ENCODE data around the gene SELENOM. TPM values are rescaled to one million over a fixed set of nuclear protein-coding genes. Genes with fewer than 3 reads are reported as not detected.

Gene SELENOM
- 23.8 TPM for total RNA-seq

GRCh38 chr22:31107178-31107893, at the start of gene SELENOM:
SELENOM (minus strand) TSS chr22:31107568; CDS start chr22:31107505, 63 bp downstream.

GRCh38 chr22:31139866-31140716, 32.7 kb upstream of the SELENOM start, which contains the start of gene PLA2G3:
PLA2G3 (minus strand) TSS chr22:31140508; CDS start chr22:31140354, 154 bp downstream.

GRCh38 chr22:31122532-31123291, 15.3 kb upstream of the SELENOM start, which contains the start of gene INPP5J:
INPP5J (plus strand) TSS chr22:31122966; CDS start chr22:31123015, 49 bp downstream.

GRCh38 chr22:31080848-31081649, 26.3 kb downstream of the SELENOM start, which contains the start of gene SMTN:
SMTN (plus strand) TSS chr22:31081318; CDS start chr22:31083259, 1,941 bp downstream.

Other genes starting within 250 kb of the SELENOM start
- gene MORC2, start 138.8 kb downstream of the SELENOM start, total RNA-seq = 24.2 TPM
- 98.0 TPM for gene TUG1, start 138.3 kb downstream of the SELENOM start, total RNA-seq
- 9.7 TPM for gene SMTN, start 26.2 kb downstream of the SELENOM start, total RNA-seq
- gene INPP5J, start 15.4 kb upstream of the SELENOM start, total RNA-seq = 3.7 TPM
- gene PLA2G3, start 32.9 kb upstream of the SELENOM start, total RNA-seq = 0.23 TPM
- 26.5 TPM for gene RNF185, start 52.6 kb upstream of the SELENOM start, total RNA-seq
- gene LIMK2, start 104.7 kb upstream of the SELENOM start, total RNA-seq = 38.5 TPM
- 16.6 TPM for gene PIK3IP1, start 184.9 kb upstream of the SELENOM start, total RNA-seq
- gene PATZ1, start 238.8 kb upstream of the SELENOM start, total RNA-seq = 31.1 TPM